ENCODE measurements around the gene PIP5K1B.
"Not testable (repeated sequence)": the region's sequence is repeated elsewhere in the genome, so short reads cannot be mapped to it uniquely, and the experiment has no call there.

PIP5K1B gene

DNA sequence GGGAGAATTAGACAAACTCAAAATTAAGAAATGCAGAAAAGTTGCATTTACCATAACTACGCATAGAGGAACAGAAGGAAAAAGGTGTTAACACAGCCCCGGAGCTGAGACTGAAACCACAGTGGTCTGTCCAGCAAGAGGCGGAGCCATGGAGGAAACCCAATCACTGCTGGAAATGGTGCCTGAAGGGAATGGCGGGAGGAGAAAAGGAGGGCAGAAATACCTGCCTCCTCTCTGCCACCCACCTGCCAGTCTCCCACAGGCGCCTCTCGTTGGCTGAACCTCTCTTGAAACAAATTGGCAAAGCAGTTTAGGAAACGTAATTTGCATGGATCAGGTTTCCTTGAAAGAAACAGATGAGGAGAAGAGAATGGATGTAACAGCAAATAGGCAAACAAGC is 318.6 kb downstream of the PIP5K1B start:
- DNase-seq (ENCODE audit: low read depth in 2 of 2) = no peak

DNA sequence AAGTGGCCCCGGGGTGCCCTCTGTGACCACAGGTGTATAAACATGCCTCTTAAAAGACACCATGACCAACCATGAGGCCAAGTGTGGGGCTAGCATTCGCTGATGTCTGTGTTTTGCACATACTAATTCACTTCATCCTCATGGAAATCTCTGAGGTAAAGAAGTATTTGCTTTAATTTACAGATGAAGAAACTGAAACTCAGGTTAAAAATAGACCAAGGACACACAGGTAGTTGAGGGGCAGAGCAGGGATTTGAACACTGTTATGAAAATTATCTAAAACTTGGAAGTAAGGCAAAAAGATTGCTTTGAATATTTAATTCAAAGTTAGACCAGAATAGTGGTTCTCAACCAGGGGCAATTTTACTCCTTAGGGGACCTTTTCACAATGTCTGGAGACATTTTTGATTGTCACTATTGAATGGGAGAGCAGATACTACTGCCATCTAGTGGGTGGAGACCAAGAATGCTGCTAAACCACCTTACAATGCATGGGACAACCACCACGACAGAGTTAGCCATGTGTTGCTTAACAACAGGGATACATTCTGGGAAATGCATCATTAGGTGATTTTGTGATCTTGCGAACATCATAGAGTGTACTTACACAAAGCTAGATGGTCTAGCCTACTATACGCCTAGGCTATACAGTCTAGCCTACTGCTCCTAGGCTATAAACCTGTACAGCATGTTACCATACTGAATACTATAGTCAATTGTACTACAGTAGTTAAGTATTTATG is 322.5 kb downstream of the PIP5K1B start:
- DNase-seq (ENCODE audit: low read depth in 2 of 2) = no peak

DNA sequence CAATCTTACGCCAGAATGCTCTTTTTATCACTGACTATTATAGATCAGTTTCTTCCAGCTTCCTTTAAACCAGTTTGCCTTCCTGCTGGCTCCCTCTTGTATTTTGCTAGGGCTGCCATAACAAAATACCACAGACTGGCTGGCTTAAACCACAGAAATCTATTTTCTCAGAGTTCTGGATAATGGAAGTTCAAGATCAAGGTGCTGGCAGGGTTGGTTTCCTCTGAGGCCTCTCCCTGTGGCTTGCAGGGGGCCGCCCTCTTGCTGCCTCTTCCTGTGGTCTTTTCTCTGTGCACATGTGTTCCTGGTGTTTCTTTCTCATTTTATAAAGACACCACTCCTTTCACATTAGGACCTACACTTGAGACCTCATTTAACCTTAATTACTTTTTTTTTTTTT is 323.7 kb downstream of the PIP5K1B start:
- no peak for DNase-seq (ENCODE audit: low read depth in 2 of 2)

DNA sequence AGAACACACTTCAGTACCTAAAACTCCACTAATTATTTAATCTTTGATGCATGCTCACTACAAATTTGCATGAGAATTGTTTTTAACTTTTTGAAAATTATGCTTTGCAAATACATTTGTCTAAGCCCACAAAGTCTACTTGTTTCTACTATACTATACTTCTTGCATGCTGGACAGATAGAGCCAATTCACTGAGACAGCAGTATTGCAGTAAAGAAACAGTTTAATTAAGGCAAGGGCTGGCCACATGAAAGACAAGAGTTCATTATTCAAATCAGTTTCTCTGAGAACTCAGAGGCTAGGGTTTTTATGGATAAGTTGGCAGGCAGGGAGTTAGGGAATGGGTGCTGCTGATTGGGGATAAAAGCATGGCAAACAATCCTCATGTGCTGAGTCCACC is 324.5 kb downstream of the PIP5K1B start:
- no peak for DNase-seq (ENCODE audit: low read depth in 2 of 2)

GRCh38 chr9:69030851-69031645 is 326.0 kb downstream of the PIP5K1B start:
- DNase-seq (ENCODE audit: low read depth in 2 of 2) = no peak

GRCh38 chr9:69034071-69034470 is 329.0 kb downstream of the PIP5K1B start:
- no peak for DNase-seq (ENCODE audit: low read depth in 2 of 2)

GRCh38 chr9:69035438-69036308 is 330.6 kb downstream of the PIP5K1B start, which contains the start of gene FXN:
TSS of gene FXN (plus strand) at chr9:69035752. CDS start at chr9:69035783, 31 bp downstream.
- peak; percentile 51 to 62 for DNase-seq (ENCODE audit: low read depth in 2 of 2)

GRCh38 chr9:69036309-69036708 is 331.3 kb downstream of the PIP5K1B start:
- no peak for DNase-seq (ENCODE audit: low read depth in 2 of 2)

GRCh38 chr9:69036799-69037198 is 331.8 kb downstream of the PIP5K1B start:
- DNase-seq (ENCODE audit: low read depth in 2 of 2) = no peak

GRCh38 chr9:69040646-69041045 is 335.6 kb downstream of the PIP5K1B start:
- DNase-seq (ENCODE audit: low read depth in 2 of 2) = no peak

GRCh38 chr9:69044240-69045219 is 339.5 kb downstream of the PIP5K1B start:
- DNase-seq (ENCODE audit: low read depth in 2 of 2) = no peak

DNA sequence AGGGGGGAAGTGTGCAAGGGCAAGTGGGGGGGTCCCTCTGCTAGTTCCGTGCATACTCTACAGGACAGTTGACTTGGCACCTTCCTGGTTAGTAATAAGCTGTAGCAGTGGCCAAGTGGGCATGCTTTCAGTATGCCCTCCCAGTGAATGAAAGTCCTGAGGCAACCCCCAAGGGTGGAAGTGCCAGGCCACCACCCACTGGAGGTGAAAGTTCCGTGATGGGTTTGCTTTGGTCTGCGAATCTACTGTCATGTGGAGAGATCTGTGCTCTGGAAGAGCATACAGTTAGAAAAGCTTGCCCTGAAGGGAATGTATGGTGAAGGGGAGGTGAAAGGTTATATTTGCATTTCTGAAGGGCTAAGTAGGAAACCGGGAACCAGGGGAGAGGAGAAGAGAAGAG is 340.8 kb downstream of the PIP5K1B start:
- DNase-seq (ENCODE audit: low read depth in 2 of 2) = no peak

GRCh38 chr9:69046723-69047122 is 341.7 kb downstream of the PIP5K1B start:
- no peak for DNase-seq (ENCODE audit: low read depth in 2 of 2)

GRCh38 chr9:69047371-69047770 is 342.3 kb downstream of the PIP5K1B start:
- no peak for DNase-seq (ENCODE audit: low read depth in 2 of 2)

DNA sequence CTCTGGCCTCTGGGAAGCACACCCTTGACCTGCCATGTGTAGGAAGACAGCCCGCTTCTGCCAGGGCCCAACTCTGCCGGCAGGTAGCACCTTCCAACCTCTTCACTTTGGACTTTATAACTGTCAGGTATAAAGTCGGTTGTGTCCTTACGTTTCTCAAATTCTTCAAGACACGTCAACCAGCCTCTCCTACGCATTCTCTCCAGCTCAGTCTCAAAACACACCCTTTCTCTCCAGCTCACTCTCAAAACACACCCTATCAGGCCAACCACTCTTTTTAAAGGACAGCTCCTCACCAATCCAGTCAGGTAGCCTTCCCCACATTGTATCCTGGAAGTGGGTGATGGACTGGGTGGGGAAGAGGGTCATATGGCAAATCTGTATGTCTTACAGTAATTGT is 344.1 kb downstream of the PIP5K1B start:
- DNase-seq (ENCODE audit: low read depth in 2 of 2) = no peak

GRCh38 chr9:69050936-69051335 is 345.9 kb downstream of the PIP5K1B start:
- DNase-seq (ENCODE audit: low read depth in 2 of 2) = not testable (repeated sequence)

DNA sequence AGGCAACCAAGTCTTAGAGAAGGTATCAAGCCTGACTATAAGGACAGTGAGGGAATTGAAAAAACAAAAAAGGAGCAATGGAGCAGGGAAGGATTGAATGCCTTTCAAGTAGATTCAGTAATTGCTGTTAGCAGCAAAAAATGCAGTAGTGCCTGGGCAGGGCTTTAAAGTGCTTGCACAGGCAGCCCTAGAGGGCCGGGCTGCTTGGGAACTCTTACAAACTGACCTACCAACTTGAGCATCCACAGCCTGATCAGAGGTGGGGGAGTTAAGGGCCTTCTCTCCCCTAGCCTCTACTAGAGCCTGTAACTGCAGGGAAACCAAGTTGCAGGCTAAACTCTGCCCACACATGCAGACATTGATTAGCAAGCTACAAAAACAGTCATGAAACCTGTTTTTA is 349.9 kb downstream of the PIP5K1B start:
- no peak for DNase-seq (ENCODE audit: low read depth in 2 of 2)

DNA sequence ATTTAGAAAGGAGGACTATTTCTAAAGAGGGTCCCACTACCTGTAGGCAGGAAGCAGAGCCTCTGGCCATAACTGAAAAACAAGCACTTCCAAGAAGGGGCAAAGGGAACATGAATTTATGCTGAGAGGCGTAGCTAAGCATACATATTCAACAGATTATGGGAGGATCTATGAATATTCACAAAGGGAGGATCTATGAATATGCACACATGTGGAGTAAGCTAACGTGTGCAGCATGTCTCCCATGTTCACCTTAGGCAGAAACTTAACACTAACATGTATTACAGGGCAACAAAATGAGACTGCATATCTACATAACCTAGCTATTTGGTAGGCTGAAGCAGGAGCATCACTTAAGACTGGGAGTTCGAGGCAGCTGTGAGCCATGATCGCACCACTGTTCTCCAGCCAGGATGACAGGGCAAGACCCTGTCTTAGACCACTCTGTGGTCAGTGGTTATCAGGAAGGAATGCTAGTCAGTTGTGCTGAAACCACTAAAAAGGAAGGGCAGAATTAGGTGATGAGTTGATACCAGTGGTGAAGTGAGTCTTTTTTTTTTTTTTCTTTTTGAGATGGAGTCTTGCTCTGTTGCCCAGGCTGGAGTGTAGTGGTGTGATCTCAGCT is 351.3 kb downstream of the PIP5K1B start:
- DNase-seq (ENCODE audit: low read depth in 2 of 2) = no peak

GRCh38 chr9:69058101-69058500 is 353.1 kb downstream of the PIP5K1B start:
- no peak for DNase-seq (ENCODE audit: low read depth in 2 of 2)
